Panc1 (cell line): ENCODE measurements around the gene FRYL. TPM values are rescaled to one million over a fixed set of nuclear protein-coding genes. Genes with fewer than 3 reads are reported as not detected.

Experiments
- ATAC-seq: fragments of 200-7000 bp; cut with Tn5 transposase; 2 replicates; pipeline ENCODE4 v1.9.1; 2020; ENCODE audit warnings: mild to moderate bottlenecking, moderate library complexity
- BruUV-seq: library from RNA; stranded (reverse); fragments of 400-500 nt; replicated peaks from 2 replicates; lab custom pipeline; 2021; lab: Mats Ljungman, UMichigan
- CTCF ChIA-PET: fragments of 300-600 bp; sonication (Branson Sonifier 250); formaldehyde crosslinking; loops from one replicate; lab custom pipeline; 2022; ENCODE audit warnings: antibody characterized with exemption; lab: Charles Lee
- POLR2A ChIA-PET: fragments of 300-600 bp; sonication (Branson Sonifier 250); formaldehyde crosslinking; loops from one replicate; lab custom pipeline; 2022; ENCODE audit warnings: antibody characterized with exemption; lab: Charles Lee
- DNase-seq: peaks from one replicate; pipeline ENCODE4 v3.0.0-alpha.2; 2010; ENCODE audit warnings: low read depth, low spot score
- H3K27ac ChIP-seq: 2 replicates; pipeline ENCODE4 v1.5.1; 2011; ENCODE audit warnings: mild to moderate bottlenecking, low read length, inconsistent platforms
- H3K27me3 ChIP-seq: fragments of 200-500 bp; sonication (Bioruptor generic); 2 replicates; pipeline ENCODE4 v1.6.0; 2014; ENCODE audit warnings: low read length, inconsistent platforms; ENCODE audit not compliant: control insufficient read depth, insufficient read depth
- H3K36me3 ChIP-seq: fragments of 200-500 bp; sonication (Bioruptor generic); 2 replicates; pipeline ENCODE4 v1.5.1; 2014; ENCODE audit warnings: inconsistent platforms, mild to moderate bottlenecking, low read length, moderate library complexity; ENCODE audit not compliant: control insufficient read depth, insufficient read depth
- H3K4me1 ChIP-seq: 2 replicates; pipeline ENCODE4 v1.5.1; 2011; ENCODE audit warnings: inconsistent platforms, mild to moderate bottlenecking, low read length, moderate library complexity; ENCODE audit not compliant: control insufficient read depth, insufficient read depth
- H3K4me3 ChIP-seq, 2 experiments: 2 replicates each; pipeline ENCODE4 v1.5.1; 2011 to 2012; ENCODE audit warnings: low read depth in 2 of 2, low read length in 2 of 2, mild to moderate bottlenecking in 2 of 2, inconsistent platforms in 1 of 2, moderate library complexity in 1 of 2
- H3K9me3 ChIP-seq: fragments of 200-500 bp; sonication (Bioruptor generic); 2 replicates; pipeline ENCODE4 v1.5.1; 2014; ENCODE audit warnings: low read depth, mild to moderate bottlenecking, inconsistent platforms, low read length, moderate library complexity; ENCODE audit not compliant: control insufficient read depth, insufficient read depth
- POLR2AphosphoS5 ChIP-seq: IDR thresholded peaks from 2 replicates; pipeline ENCODE4 v1.6.1; 2012; ENCODE audit warnings: mild to moderate bottlenecking, low read depth, low read length, moderate library complexity
- SIN3A ChIP-seq: IDR thresholded peaks from 2 replicates; pipeline ENCODE4 v1.6.1; 2012; ENCODE audit warnings: low read depth, mild to moderate bottlenecking, low read length, moderate library complexity, borderline replicate concordance; ENCODE audit not compliant: insufficient read depth
- TCF7L2 ChIP-seq: IDR thresholded peaks from 2 replicates; pipeline ENCODE4 v1.6.1; 2011; ENCODE audit warnings: mild to moderate bottlenecking, low read depth, low read length, inconsistent platforms
- in situ Hi-C: cut with HindIII; loops from 2 replicates; pipeline ENCODE4 v1.10.0; 2016; ENCODE audit warnings: low sequenced_read_pairs, low pct_unique_long_range_greater_than_20kb
- intact Hi-C: fragments of 100-400 bp; cut with micrococcal nuclease; formaldehyde crosslinking; loops from one replicate; pipeline ENCODE4 v1.10.0; 2022; ENCODE audit not compliant: unreplicated experiment
- total RNA-seq: library from RNA; stranded (reverse); gene quantifications from one replicate; pipeline ENCODE4 v1.2.1, GENCODE V29; 2021; ENCODE audit not compliant: unreplicated experiment
- TF ChIP-seq, protein P1 (sequence below), 2 experiments: IDR thresholded peaks; 2 replicates each; pipeline ENCODE4 v1.6.1; 2011 to 2012; ENCODE audit warnings: low read depth in 2 of 2, control low read depth in 1 of 2, low read length in 1 of 2, mild to moderate bottlenecking in 1 of 2, moderate library complexity in 1 of 2; ENCODE audit not compliant: insufficient read depth in 1 of 2
- TF ChIP-seq, protein P2 (sequence below): fragments of 450-650 bp; IDR thresholded peaks from 2 replicates; pipeline ENCODE4 v1.5.1; 2017; ENCODE audit warnings: mild to moderate bottlenecking

Gene FRYL
- total RNA-seq, 1 experiment from 2014 or later = 47.5 TPM

DNA sequence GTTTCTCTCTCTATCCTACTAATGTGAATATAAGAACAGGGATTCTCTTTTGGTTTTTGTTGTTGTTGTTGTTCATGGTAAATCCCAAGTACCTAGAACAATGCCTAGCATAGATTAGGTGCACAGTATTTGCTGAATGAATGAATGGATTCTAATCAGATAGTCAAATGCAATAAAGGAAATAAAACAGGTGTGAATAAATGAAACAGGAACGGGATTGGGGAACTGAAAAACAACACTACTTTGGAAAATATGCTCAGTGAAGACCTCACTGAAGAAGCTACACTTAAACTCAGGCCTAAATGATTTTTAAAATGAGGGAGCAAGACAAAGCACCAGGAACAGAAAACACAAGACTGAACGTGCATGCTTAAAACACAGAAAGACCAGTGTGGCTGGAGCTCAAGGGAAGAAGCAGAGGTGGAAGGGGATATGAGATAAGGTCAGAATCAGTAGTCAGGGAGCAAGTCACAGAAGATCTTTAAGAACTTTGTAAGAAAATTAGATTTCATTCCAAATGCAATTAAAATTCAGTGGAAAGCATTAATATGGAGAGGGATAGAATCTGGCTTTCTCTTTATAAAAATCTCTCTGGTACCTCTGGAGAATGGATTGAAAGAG lies 145.3 kb downstream of the FRYL start:
- no peak for ATAC-seq
- no TSS peak for BruUV-seq
- in situ Hi-C loops (no loop called here), intact Hi-C loops (no loop called here)
- Histone ChIP-seq H3K4me1 (peaks cover 3% of the 10 kb centered on the region; the same call in 1 of the 2 replicates), H3K27me3 (no peaks in the 10 kb centered on the region), H3K9me3 (no peaks in the 10 kb centered on the region), H3K4me3 (no peak overlapping the region), H3K27ac (no peak overlapping the region), H3K36me3 (no peaks in the 10 kb centered on the region)
- TF ChIP-seq, protein P1, sequence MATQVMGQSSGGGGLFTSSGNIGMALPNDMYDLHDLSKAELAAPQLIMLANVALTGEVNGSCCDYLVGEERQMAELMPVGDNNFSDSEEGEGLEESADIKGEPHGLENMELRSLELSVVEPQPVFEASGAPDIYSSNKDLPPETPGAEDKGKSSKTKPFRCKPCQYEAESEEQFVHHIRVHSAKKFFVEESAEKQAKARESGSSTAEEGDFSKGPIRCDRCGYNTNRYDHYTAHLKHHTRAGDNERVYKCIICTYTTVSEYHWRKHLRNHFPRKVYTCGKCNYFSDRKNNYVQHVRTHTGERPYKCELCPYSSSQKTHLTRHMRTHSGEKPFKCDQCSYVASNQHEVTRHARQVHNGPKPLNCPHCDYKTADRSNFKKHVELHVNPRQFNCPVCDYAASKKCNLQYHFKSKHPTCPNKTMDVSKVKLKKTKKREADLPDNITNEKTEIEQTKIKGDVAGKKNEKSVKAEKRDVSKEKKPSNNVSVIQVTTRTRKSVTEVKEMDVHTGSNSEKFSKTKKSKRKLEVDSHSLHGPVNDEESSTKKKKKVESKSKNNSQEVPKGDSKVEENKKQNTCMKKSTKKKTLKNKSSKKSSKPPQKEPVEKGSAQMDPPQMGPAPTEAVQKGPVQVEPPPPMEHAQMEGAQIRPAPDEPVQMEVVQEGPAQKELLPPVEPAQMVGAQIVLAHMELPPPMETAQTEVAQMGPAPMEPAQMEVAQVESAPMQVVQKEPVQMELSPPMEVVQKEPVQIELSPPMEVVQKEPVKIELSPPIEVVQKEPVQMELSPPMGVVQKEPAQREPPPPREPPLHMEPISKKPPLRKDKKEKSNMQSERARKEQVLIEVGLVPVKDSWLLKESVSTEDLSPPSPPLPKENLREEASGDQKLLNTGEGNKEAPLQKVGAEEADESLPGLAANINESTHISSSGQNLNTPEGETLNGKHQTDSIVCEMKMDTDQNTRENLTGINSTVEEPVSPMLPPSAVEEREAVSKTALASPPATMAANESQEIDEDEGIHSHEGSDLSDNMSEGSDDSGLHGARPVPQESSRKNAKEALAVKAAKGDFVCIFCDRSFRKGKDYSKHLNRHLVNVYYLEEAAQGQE (IDR thresholded peaks at IDR 0.05; ENCODE audit: insufficient read depth in 1 of 2, low read depth in 2 of 2, low read length in 1 of 2) = no peak
- TF ChIP-seq TCF7L2 (no peak), POLR2AphosphoS5 (no peak), SIN3A (no peak)
- TF ChIP-seq, protein P2, sequence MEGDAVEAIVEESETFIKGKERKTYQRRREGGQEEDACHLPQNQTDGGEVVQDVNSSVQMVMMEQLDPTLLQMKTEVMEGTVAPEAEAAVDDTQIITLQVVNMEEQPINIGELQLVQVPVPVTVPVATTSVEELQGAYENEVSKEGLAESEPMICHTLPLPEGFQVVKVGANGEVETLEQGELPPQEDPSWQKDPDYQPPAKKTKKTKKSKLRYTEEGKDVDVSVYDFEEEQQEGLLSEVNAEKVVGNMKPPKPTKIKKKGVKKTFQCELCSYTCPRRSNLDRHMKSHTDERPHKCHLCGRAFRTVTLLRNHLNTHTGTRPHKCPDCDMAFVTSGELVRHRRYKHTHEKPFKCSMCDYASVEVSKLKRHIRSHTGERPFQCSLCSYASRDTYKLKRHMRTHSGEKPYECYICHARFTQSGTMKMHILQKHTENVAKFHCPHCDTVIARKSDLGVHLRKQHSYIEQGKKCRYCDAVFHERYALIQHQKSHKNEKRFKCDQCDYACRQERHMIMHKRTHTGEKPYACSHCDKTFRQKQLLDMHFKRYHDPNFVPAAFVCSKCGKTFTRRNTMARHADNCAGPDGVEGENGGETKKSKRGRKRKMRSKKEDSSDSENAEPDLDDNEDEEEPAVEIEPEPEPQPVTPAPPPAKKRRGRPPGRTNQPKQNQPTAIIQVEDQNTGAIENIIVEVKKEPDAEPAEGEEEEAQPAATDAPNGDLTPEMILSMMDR = no peak
- DNase-seq = no peak
- CTCF ChIA-PET = no interaction called here
- POLR2A ChIA-PET = no interaction called here

DNA sequence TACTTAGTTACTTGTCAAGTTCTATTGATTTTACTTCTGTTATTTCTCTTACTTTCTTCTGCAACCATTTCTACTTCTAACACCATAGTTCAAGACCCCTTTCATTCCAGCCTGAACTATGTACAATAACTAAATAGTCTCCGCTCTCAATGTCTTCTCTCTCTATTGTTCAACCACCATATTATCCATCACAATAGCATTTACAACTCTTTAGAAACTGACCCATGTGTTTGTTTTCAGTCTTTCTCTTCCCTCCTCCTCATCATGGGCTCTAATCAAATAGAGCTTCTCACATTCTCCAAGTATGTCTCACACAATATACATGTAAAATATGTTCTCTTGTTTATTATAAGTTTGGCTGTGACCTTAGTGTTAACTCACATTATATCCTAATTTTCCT lies 146.4 kb downstream of the FRYL start:
- POLR2A ChIA-PET = no interaction called here

More for the DNA sequence above, 146.4 kb downstream of the FRYL start:
- ATAC-seq = no peak
- DNase-seq = no peak
- no peaks in the 10 kb centered on the region for H3K36me3 ChIP-seq
- BruUV-seq = TSS peak; percentile 53
- in situ Hi-C loops (no loop called here), intact Hi-C loops (no loop called here)
- TF ChIP-seq SIN3A (no peak), TCF7L2 (no peak)
- TF ChIP-seq, protein P1 (IDR thresholded peaks at IDR 0.05; ENCODE audit: insufficient read depth in 1 of 2, low read depth in 2 of 2, low read length in 1 of 2) = no peak
- H3K27ac ChIP-seq = no peak overlapping the region
- no peaks in the 10 kb centered on the region for H3K27me3 ChIP-seq
- peaks cover 3% of the 10 kb centered on the region; the same call in 1 of the 2 replicates for H3K4me1 ChIP-seq
- H3K9me3 ChIP-seq = no peaks in the 10 kb centered on the region
- no peak overlapping the region for H3K4me3 ChIP-seq
- CTCF ChIA-PET = no interaction called here
